ENCODE data around the gene PITX1. TPM values are rescaled to one million over a fixed set of nuclear protein-coding genes. Genes with fewer than 3 reads are reported as not detected.

Gene PITX1
- total and polyA plus RNA-seq, 4 donors: 0.02 TPM; not detected in 3

GRCh38 chr5:135079099-135079681 lies 45.2 kb upstream of the PITX1 start:
- WGBS: 88% methylated on average over 3 of the region's 3 CpGs
- DNase-seq (ENCODE audit: low spot score): no peak
- H3K4me1 ChIP-seq (ENCODE audit: control insufficient read depth in 4 of 4, insufficient read depth in 4 of 4, low read length in 3 of 4): peaks cover 0 to 6% (median 3%) of the 10 kb centered on the region in 4 donors
- H3K36me3 ChIP-seq (ENCODE audit: control insufficient read depth in 4 of 4, insufficient read depth in 3 of 4, low read depth in 1 of 4, low read length in 3 of 4): no peaks in the 10 kb centered on the region
- no peak for TF ChIP-seq HNF4A (conservative IDR thresholded peaks at IDR 0.05)
- TF ChIP-seq HNF4G (IDR thresholded peaks at IDR 0.05): no peak
- no peak for TF ChIP-seq GABPA (IDR thresholded peaks at IDR 0.05 in 1 of 2, conservative IDR thresholded peaks at IDR 0.05 in 1 of 2)
- no peak for TF ChIP-seq ATF3 (IDR thresholded peaks at IDR 0.05)
- TF ChIP-seq EGR1 (IDR thresholded peaks at IDR 0.05; ENCODE audit: low read depth in 2 of 2): no peak
- no peak for TF ChIP-seq RAD21 (IDR thresholded peaks at IDR 0.05)
- TF ChIP-seq NR2F2 (IDR thresholded peaks at IDR 0.05): no peak
- TF ChIP-seq TAF1 (conservative IDR thresholded peaks at IDR 0.05): no peak
- no peak for TF ChIP-seq FOXA1 (IDR thresholded peaks at IDR 0.05)
- no peak for TF ChIP-seq ZBTB33 (IDR thresholded peaks at IDR 0.05)
- TF ChIP-seq REST (IDR thresholded peaks at IDR 0.05): no peak
- TF ChIP-seq SP1 (IDR thresholded peaks at IDR 0.05): no peak
- no peak for TF ChIP-seq RXRA (IDR thresholded peaks at IDR 0.05)
- TF ChIP-seq JUND (IDR thresholded peaks at IDR 0.05): no peak
- no peak for TF ChIP-seq FOXA2 (IDR thresholded peaks at IDR 0.05)
- H3K9ac ChIP-seq (ENCODE audit: low read depth in 1 of 2, low read length in 2 of 2): no peak overlapping the region
- H3K9me3 ChIP-seq (ENCODE audit: control insufficient read depth in 4 of 4, low read length in 3 of 4): peaks cover 0 to 10% (median 4%) of the 10 kb centered on the region in 4 donors
- no peaks in the 10 kb centered on the region for H3K27me3 ChIP-seq (ENCODE audit: control insufficient read depth in 4 of 4, insufficient read depth in 4 of 4, low read length in 3 of 4)
- H3K4me3 ChIP-seq (ENCODE audit: low read depth in 1 of 3, low read length in 3 of 3): no peak overlapping the region
- no peak overlapping the region for H3K27ac ChIP-seq (ENCODE audit: low read depth in 1 of 2, low read length in 2 of 2)

GRCh38 chr5:135076801-135077200 lies 42.8 kb upstream of the PITX1 start:
- Histone ChIP-seq H3K36me3 (ENCODE audit: control insufficient read depth in 4 of 4, insufficient read depth in 3 of 4, low read depth in 1 of 4, low read length in 3 of 4) (no peaks in the 10 kb centered on the region), H3K9me3 (ENCODE audit: control insufficient read depth in 4 of 4, low read length in 3 of 4) (peaks cover 0 to 5% (median 4%) of the 10 kb centered on the region in 4 donors), H3K4me3 (ENCODE audit: low read depth in 1 of 3, low read length in 3 of 3) (no peak overlapping the region), H3K9ac (ENCODE audit: low read depth in 1 of 2, low read length in 2 of 2) (no peak overlapping the region), H3K27me3 (ENCODE audit: control insufficient read depth in 4 of 4, insufficient read depth in 4 of 4, low read length in 3 of 4) (peaks cover 0 to 2% (median 0%) of the 10 kb centered on the region in 4 donors), H3K4me1 (ENCODE audit: control insufficient read depth in 4 of 4, insufficient read depth in 4 of 4, low read length in 3 of 4) (peaks cover 0 to 6% (median 3%) of the 10 kb centered on the region in 4 donors), H3K27ac (ENCODE audit: low read depth in 1 of 2, low read length in 2 of 2) (no peak overlapping the region)
- DNase-seq (ENCODE audit: low spot score): no peak
- WGBS: 86% methylated on average over 4 of the region's 4 CpGs
- TF ChIP-seq EGR1 (IDR thresholded peaks at IDR 0.05; ENCODE audit: low read depth in 2 of 2): no peak
- no peak for TF ChIP-seq MAX (IDR thresholded peaks at IDR 0.05)
- TF ChIP-seq JUND (IDR thresholded peaks at IDR 0.05): no peak
- TF ChIP-seq FOXA1 (IDR thresholded peaks at IDR 0.05): no peak
- TF ChIP-seq NR2F2 (IDR thresholded peaks at IDR 0.05): no peak
- no peak for TF ChIP-seq CTCF (IDR thresholded peaks at IDR 0.05; ENCODE audit: low read depth, low read length, missing input control)
- no peak for TF ChIP-seq RXRA (IDR thresholded peaks at IDR 0.05)
- no peak for TF ChIP-seq ATF3 (IDR thresholded peaks at IDR 0.05)
- no peak for TF ChIP-seq HNF4G (IDR thresholded peaks at IDR 0.05)
- no peak for TF ChIP-seq ZBTB33 (IDR thresholded peaks at IDR 0.05)
- no peak for TF ChIP-seq RAD21 (IDR thresholded peaks at IDR 0.05)
- TF ChIP-seq TAF1 (conservative IDR thresholded peaks at IDR 0.05): no peak

Measured in liver (tissue), 9 donors.